Activated CD4-positive, alpha-beta T cell treated with anti-CD3 and anti-CD28 coated beads, Interleukin-2, Interleukin-6, amounts not matched to agents 100 ng/mL and 50 ng/mL, durations not matched to agents 16 hours and 8 hours (primary cell): ENCODE data around the gene KRT33B.

ENCODE experiments used
- DNase-seq: peaks from one replicate; pipeline ENCODE4 v3.0.0-alpha.2; 2020

KRT33B gene

GRCh38 chr17:41322903-41323895, 46.4 kb downstream of the KRT33B start:
- DNase-seq: no peak

- DNase-seq: peak; percentile 30
Observed at GRCh38 chr17:41322094-41322902, 47.3 kb downstream of the KRT33B start.

GRCh38 chr17:41318231-41318630, 51.4 kb downstream of the KRT33B start:
- DNase-seq: no peak

- DNase-seq: no peak
Observed at GRCh38 chr17:41315814-41316445, 53.7 kb downstream of the KRT33B start.

GRCh38 chr17:41315204-41315794, 54.3 kb downstream of the KRT33B start, which contains the start of gene KRTAP17-1:
Gene KRTAP17-1 (minus strand): TSS chr17:41315710. CDS start chr17:41315650, 60 bp downstream.
- no peak for DNase-seq
